HepG2 (cell line): ENCODE measurements around the gene RIPK3.
A peak's percentile ranks its signal among the peaks of the same experiment; 100 is the strongest.
"Not testable (repeated sequence)": the region's sequence is repeated elsewhere in the genome, so short reads cannot be mapped to it uniquely, and the experiment has no call there.

ENCODE experiments used
- EZH2 ChIP-seq: conservative IDR thresholded peaks from 2 replicates; pipeline ENCODE4 v1.6.1; 2012; ENCODE audit warnings: mild to moderate bottlenecking, low read depth, low read length, moderate library complexity
- MYC ChIP-seq: sonication (generic); formaldehyde crosslinking; IDR thresholded peaks from 2 replicates; pipeline ENCODE4 v1.9.0; 2021; ENCODE audit warnings: missing genetic modification reagents, borderline replicate concordance
- RAD21 ChIP-seq: fragments of 450-650 bp; formaldehyde crosslinking; IDR thresholded peaks from 2 replicates; pipeline ENCODE4 v1.5.0; 2020; ENCODE audit warnings: mild to moderate bottlenecking
- U2AF1 ChIP-seq: fragments of 200-400 bp; formaldehyde crosslinking; optimal IDR thresholded peaks from 2 replicates; pipeline ENCODE3; 2017; ENCODE audit warnings: mild to moderate bottlenecking, low read depth, low read length
- ZMYM2 ChIP-seq: sonication (generic); formaldehyde crosslinking; IDR thresholded peaks from 2 replicates; pipeline ENCODE4 v1.8.0; 2022; ENCODE audit warnings: mild to moderate bottlenecking, missing genetic modification reagents
- ZNF24 ChIP-seq: fragments of 450-650 bp; IDR thresholded peaks from 2 replicates; pipeline ENCODE4 v1.6.1; 2017; ENCODE audit warnings: antibody characterized with exemption, mild to moderate bottlenecking
- TF ChIP-seq, protein P1 (sequence below): sonication (generic); formaldehyde crosslinking; IDR thresholded peaks from 2 replicates; pipeline ENCODE4 v1.5.0; 2020; ENCODE audit warnings: mild to moderate bottlenecking, missing genetic modification reagents, moderate library complexity

DNA sequence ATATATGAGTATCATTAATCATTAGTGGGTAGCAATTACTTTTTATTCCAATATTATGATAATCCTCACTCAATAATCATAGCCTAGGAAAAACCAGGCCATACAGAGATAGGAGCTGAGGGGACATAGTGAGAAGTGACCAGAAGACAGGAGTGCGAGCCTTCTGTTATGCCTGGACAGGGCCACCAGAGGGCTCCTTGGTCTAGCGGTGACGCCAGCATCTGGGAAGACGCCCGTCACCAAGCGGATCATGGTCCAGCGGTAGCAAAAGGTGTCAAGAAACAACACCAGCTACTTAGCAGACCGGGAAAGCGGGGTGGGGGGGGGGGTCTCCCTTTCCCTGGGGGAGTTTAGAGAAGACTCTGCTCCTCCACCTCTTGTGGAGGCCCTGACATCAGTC lies 11.9 kb downstream of the RIPK3 start:
- TF ChIP-seq ZMYM2 (CRISPR knock-in tag); ZNF24; U2AF1; MYC (CRISPR knock-in tag); EZH2: not testable (repeated sequence)
- TF ChIP-seq RAD21 (CRISPR knock-in tag) = peak; percentile 68
- TF ChIP-seq, protein P1, sequence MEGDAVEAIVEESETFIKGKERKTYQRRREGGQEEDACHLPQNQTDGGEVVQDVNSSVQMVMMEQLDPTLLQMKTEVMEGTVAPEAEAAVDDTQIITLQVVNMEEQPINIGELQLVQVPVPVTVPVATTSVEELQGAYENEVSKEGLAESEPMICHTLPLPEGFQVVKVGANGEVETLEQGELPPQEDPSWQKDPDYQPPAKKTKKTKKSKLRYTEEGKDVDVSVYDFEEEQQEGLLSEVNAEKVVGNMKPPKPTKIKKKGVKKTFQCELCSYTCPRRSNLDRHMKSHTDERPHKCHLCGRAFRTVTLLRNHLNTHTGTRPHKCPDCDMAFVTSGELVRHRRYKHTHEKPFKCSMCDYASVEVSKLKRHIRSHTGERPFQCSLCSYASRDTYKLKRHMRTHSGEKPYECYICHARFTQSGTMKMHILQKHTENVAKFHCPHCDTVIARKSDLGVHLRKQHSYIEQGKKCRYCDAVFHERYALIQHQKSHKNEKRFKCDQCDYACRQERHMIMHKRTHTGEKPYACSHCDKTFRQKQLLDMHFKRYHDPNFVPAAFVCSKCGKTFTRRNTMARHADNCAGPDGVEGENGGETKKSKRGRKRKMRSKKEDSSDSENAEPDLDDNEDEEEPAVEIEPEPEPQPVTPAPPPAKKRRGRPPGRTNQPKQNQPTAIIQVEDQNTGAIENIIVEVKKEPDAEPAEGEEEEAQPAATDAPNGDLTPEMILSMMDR (CRISPR knock-in tag) = peak; percentile 89
